NT2/D1 (cell line): ENCODE data around the gene SMAD6.

Experiments
- YY1 ChIP-seq: IDR thresholded peaks from 2 replicates; pipeline ENCODE4 v1.6.1; 2011; ENCODE audit not compliant: insufficient read length, insufficient read depth
- ZNF274 ChIP-seq: IDR thresholded peaks from 2 replicates; pipeline ENCODE4 v1.6.1; 2011; ENCODE audit warnings: mild to moderate bottlenecking, low read depth, low read length

DNA sequence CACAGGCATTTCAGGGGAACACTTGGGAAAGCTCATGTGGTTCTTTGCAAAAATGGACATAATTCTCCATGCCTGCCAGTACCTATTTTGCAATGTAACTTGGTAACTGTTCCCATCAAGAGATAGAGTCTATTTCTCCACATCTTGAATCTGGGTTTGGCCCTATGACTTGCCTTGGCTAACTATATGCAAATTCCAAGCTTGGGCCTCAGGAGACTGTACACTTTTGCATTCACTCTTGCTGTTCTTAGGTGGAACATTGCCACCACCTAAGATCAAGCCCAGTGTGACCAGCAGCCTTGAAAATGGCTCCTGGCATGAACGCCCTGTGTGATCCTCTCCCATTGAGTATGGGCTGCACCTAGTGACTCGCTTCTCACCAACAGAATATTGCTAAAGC, 19.8 kb upstream of the SMAD6 start:
- TF ChIP-seq ZNF274 (no peak), YY1 (no peak)
